Cerebellar nuclear complex (tissue), 1 donor: ENCODE results near the gene SYCP1.
"Not testable (repeated sequence)": the region's sequence is repeated elsewhere in the genome, so short reads cannot be mapped to it uniquely, and the experiment has no call there.

Source experiments
- DNase-seq, 2 experiments: peaks; one replicate each; lab custom pipeline; 2025; lab: John Stamatoyannopoulos, UW

SYCP1 gene

GRCh38 chr1:114854693-114855320 lies at the start of gene SYCP1:
Gene SYCP1 (plus strand): TSS chr1:114854863. CDS start chr1:114855465, 602 bp downstream.
- no peak for DNase-seq

- DNase-seq, result no peak
Observed at GRCh38 chr1:114819869-114820268, 34.8 kb upstream of the SYCP1 start.

GRCh38 chr1:114820392-114820791 lies 34.3 kb upstream of the SYCP1 start:
- no peak for DNase-seq

GRCh38 chr1:114821978-114822377 lies 32.7 kb upstream of the SYCP1 start:
- DNase-seq, result no peak

GRCh38 chr1:114828251-114828650 lies 26.4 kb upstream of the SYCP1 start:
- DNase-seq, result no peak

- not testable (repeated sequence) for DNase-seq
Observed at GRCh38 chr1:114830075-114830474, 24.6 kb upstream of the SYCP1 start.

GRCh38 chr1:114831276-114831994 lies 23.2 kb upstream of the SYCP1 start:
- no peak for DNase-seq

GRCh38 chr1:114832057-114832456 lies 22.6 kb upstream of the SYCP1 start:
- DNase-seq, result no peak

- DNase-seq, result no peak
Observed at GRCh38 chr1:114833421-114833820, 21.2 kb upstream of the SYCP1 start.

- DNase-seq, result no peak
Observed at GRCh38 chr1:114844270-114844669, 10.4 kb upstream of the SYCP1 start.

GRCh38 chr1:114853584-114853983 lies 1.1 kb upstream of the SYCP1 start:
- DNase-seq, result no peak

- no peak for DNase-seq
Observed at GRCh38 chr1:114861384-114861783, 6.7 kb downstream of the SYCP1 start.

GRCh38 chr1:114892194-114892918 lies 37.7 kb downstream of the SYCP1 start:
- no peak for DNase-seq

GRCh38 chr1:114896795-114897194 lies 42.1 kb downstream of the SYCP1 start:
- DNase-seq, result no peak

GRCh38 chr1:114901814-114902213 lies 47.2 kb downstream of the SYCP1 start:
- no peak for DNase-seq

GRCh38 chr1:114902343-114902742 lies 47.7 kb downstream of the SYCP1 start:
- no peak for DNase-seq

GRCh38 chr1:114903480-114903879 lies 48.8 kb downstream of the SYCP1 start:
- DNase-seq, result no peak

- not testable (repeated sequence) for DNase-seq
Observed at GRCh38 chr1:114915720-114916119, 61.1 kb downstream of the SYCP1 start.

- no peak for DNase-seq
Observed at GRCh38 chr1:114926607-114927006, 71.9 kb downstream of the SYCP1 start.

GRCh38 chr1:114927401-114927800 lies 72.7 kb downstream of the SYCP1 start:
- DNase-seq, result no peak

GRCh38 chr1:114956570-114956969 lies 101.9 kb downstream of the SYCP1 start:
- no peak for DNase-seq

- no peak for DNase-seq
Observed at GRCh38 chr1:114959423-114959822, 104.8 kb downstream of the SYCP1 start.

GRCh38 chr1:114976891-114977290 lies 122.2 kb downstream of the SYCP1 start:
- no peak for DNase-seq
